ENCODE data around the gene MAST1.

DNA sequence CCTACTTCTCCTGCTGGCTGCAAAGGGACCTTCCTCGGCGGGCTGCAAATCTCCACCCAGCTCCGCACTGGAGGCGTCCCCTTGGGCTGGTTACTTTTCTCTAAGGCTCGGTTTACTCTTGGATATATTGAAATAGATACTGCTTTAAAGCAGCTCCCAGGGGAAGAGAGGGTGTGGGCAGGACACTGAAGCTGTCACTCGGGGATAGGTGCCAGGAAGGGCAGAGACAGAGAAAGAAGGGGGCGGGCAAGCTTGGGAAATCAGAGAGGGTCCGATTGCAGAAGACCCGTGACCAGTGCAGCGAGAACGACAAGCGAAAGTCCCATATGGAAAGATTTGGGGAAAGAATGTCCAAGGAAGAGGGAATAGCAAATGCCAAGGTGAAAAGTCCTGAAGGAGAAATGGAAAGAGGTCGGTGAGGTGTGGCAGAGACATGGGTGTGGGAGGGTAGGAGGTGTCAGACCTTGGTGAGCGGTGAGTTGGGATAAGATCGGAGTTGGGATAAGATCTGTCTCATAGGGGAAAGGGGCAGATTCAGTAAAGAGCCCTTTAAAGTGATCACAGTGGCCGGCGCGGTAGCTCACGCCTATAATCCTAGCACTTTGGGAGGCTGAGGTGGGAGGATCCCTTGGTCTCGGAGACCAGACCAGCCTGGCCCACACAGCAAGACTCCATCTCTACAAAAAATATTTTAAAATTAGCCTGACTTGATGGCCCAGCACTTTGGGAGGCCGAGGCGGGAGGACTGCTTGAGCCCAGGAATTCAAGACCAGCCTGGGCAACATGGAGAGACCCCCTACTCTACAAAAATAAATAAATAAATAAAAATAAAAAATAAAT, 35.8 kb upstream of the MAST1 start:
- TF ChIP-seq CTCF (IDR thresholded peaks at IDR 0.05) (no peak), POLR2A (IDR thresholded peaks at IDR 0.05) (no peak), POLR2AphosphoS5 (IDR thresholded peaks at IDR 0.05) (no peak)

Data from prostate gland (tissue), 2 donors.